ENCODE data around the gene SPRR1A. TPM values are rescaled to one million over a fixed set of nuclear protein-coding genes. Genes with fewer than 3 reads are reported as not detected.

SPRR1A gene
- polyA plus RNA-seq, 3 donors: not detected

- H3K9me3 ChIP-seq (replicated peaks in 1 of 2; ENCODE audit: control insufficient read depth in 1 of 2, insufficient read depth in 1 of 2, low read length in 2 of 2): no peaks in the 10 kb centered on the region
- intact Hi-C loops (cut with micrococcal nuclease): no loop called here
- no peaks in the 10 kb centered on the region for H3K4me1 ChIP-seq (ENCODE audit: control insufficient read depth in 1 of 2, insufficient read depth in 2 of 2, low read length in 2 of 2)
- no peaks in the 10 kb centered on the region for H3K36me3 ChIP-seq (replicated peaks in 1 of 2; ENCODE audit: control insufficient read depth in 1 of 2, insufficient read depth in 2 of 2, low read length in 2 of 2)
- H4K20me1 ChIP-seq (ENCODE audit: insufficient read depth, low read length): no peaks in the 10 kb centered on the region
- no peak overlapping the region for H3K4me3 ChIP-seq (replicated peaks in 1 of 3; ENCODE audit: low read depth in 2 of 3, low read length in 3 of 3)
- H3K27ac ChIP-seq (ENCODE audit: low read depth in 1 of 2, low read length in 2 of 2): no peak overlapping the region
- no peak overlapping the region for H3K9ac ChIP-seq (ENCODE audit: insufficient read depth, low read length, poor library complexity, severe bottlenecking)
- H3K9me3 Mint-ChIP-seq: peaks cover 0 to 4% (median 0%) of the 10 kb centered on the region in 7 donors
- H3K4me2 ChIP-seq (replicated peaks; ENCODE audit: extremely low read depth, low read length, poor library complexity, severe bottlenecking): no peak overlapping the region
- H3K27me3 Mint-ChIP-seq (ENCODE audit: low read depth in 3 of 3): peaks cover 2 to 17% (median 11%) of the 10 kb centered on the region in 3 donors
- no peaks in the 10 kb centered on the region for H3K27me3 ChIP-seq (ENCODE audit: control insufficient read depth in 2 of 2, insufficient read depth in 2 of 2, low read length in 2 of 2)
- H2AFZ ChIP-seq (ENCODE audit: insufficient read depth, low read depth, low read length, poor library complexity, severe bottlenecking): no peak overlapping the region
- TF ChIP-seq CTCF (IDR thresholded peaks at IDR 0.05): no peak
- no peaks in the 10 kb centered on the region for H3K79me2 ChIP-seq (ENCODE audit: insufficient read depth, low read length)
- 0% methylated on average over 1 of the region's 3 CpGs for WGBS (ENCODE audit: insufficient coverage)
- no peak overlapping the region for H3K4me3 Mint-ChIP-seq
- H3K4me1 Mint-ChIP-seq: no peaks in the 10 kb centered on the region
- no peak overlapping the region for H3K27ac Mint-ChIP-seq
- no peak for DNase-seq
- no peaks in the 10 kb centered on the region for H3K36me3 Mint-ChIP-seq
Observed at GRCh38 chr1:153032677-153033308, 48.9 kb downstream of the SPRR1A start.

- Histone ChIP-seq H4K20me1 (ENCODE audit: insufficient read depth, low read length) (no peaks in the 10 kb centered on the region), H3K9ac (ENCODE audit: insufficient read depth, low read length, poor library complexity, severe bottlenecking) (no peak overlapping the region), H3K79me2 (ENCODE audit: insufficient read depth, low read length) (no peaks in the 10 kb centered on the region), H3K9me3 (replicated peaks in 1 of 2; ENCODE audit: control insufficient read depth in 1 of 2, insufficient read depth in 1 of 2, low read length in 2 of 2) (no peaks in the 10 kb centered on the region), H3K4me3 (replicated peaks in 1 of 3; ENCODE audit: low read depth in 2 of 3, low read length in 3 of 3) (no peak overlapping the region), H3K27ac (ENCODE audit: low read depth in 1 of 2, low read length in 2 of 2) (no peak overlapping the region), H3K4me1 (ENCODE audit: control insufficient read depth in 1 of 2, insufficient read depth in 2 of 2, low read length in 2 of 2) (no peaks in the 10 kb centered on the region), H3K36me3 (replicated peaks in 1 of 2; ENCODE audit: control insufficient read depth in 1 of 2, insufficient read depth in 2 of 2, low read length in 2 of 2) (no peaks in the 10 kb centered on the region), H2AFZ (ENCODE audit: insufficient read depth, low read depth, low read length, poor library complexity, severe bottlenecking) (no peak overlapping the region), H3K27me3 (ENCODE audit: control insufficient read depth in 2 of 2, insufficient read depth in 2 of 2, low read length in 2 of 2) (no peaks in the 10 kb centered on the region), H3K4me2 (replicated peaks; ENCODE audit: extremely low read depth, low read length, poor library complexity, severe bottlenecking) (no peak overlapping the region)
- intact Hi-C loops (cut with micrococcal nuclease): no loop called here
- Mint-ChIP-seq H3K9me3 (peaks cover 0 to 2% (median 0%) of the 10 kb centered on the region in 7 donors), H3K27me3 (ENCODE audit: low read depth in 3 of 3) (peaks cover 5 to 20% (median 11%) of the 10 kb centered on the region in 3 donors), H3K36me3 (no peaks in the 10 kb centered on the region), H3K4me1 (no peaks in the 10 kb centered on the region), H3K27ac (no peak overlapping the region), H3K4me3 (no peak overlapping the region)
- DNase-seq: no peak
- no CpG with 5 or more reads among the region's 1 CpG for WGBS (ENCODE audit: insufficient coverage)
- TF ChIP-seq CTCF (IDR thresholded peaks at IDR 0.05): no peak
Observed at GRCh38 chr1:153035211-153035610, 51.3 kb downstream of the SPRR1A start.

Small RNA genes within 50 kb of the gene (small RNA-seq; reads per million reads assigned to genes)
- gene AL356867.1 (ENCODE audit: insufficient read length, low read depth) (not detected), gene RF00322 (ENCODE audit: insufficient read length, low read depth) (not detected), gene SPRR1A (ENCODE audit: insufficient read length, low read depth) (not detected)

Other genes starting within 250 kb of the SPRR1A start
- not detected for gene KPRP, start 226.1 kb upstream of the SPRR1A start, polyA plus RNA-seq
- gene LCE1F, start 208.9 kb upstream of the SPRR1A start, polyA plus RNA-seq: not detected
- not detected for gene LCE1E, start 197.8 kb upstream of the SPRR1A start, polyA plus RNA-seq
- not detected for gene LCE1D, start 187.4 kb upstream of the SPRR1A start, polyA plus RNA-seq
- gene LCE1C, start 177.4 kb upstream of the SPRR1A start, polyA plus RNA-seq: not detected
- gene LCE1B, start 172.1 kb upstream of the SPRR1A start, polyA plus RNA-seq: not detected
- gene LCE1A, start 156.6 kb upstream of the SPRR1A start, polyA plus RNA-seq: not detected
- gene LCE6A, start 141.2 kb upstream of the SPRR1A start, polyA plus RNA-seq: not detected
- not detected for gene LCE7A, start 124.1 kb upstream of the SPRR1A start, polyA plus RNA-seq
- not detected for gene SMCP, start 105.8 kb upstream of the SPRR1A start, polyA plus RNA-seq
- not detected for gene IVL, start 75.5 kb upstream of the SPRR1A start, polyA plus RNA-seq
- gene SPRR5, start 36.9 kb upstream of the SPRR1A start, polyA plus RNA-seq: not detected
- gene SPRR4, start 13.4 kb upstream of the SPRR1A start, polyA plus RNA-seq: not detected
- gene SPRR3, start 17.7 kb downstream of the SPRR1A start, polyA plus RNA-seq: not detected
- gene SPRR1B, start 47.1 kb downstream of the SPRR1A start, polyA plus RNA-seq: not detected
- not detected for gene SPRR2D, start 57.0 kb downstream of the SPRR1A start, polyA plus RNA-seq
- gene SPRR2A, start 73.4 kb downstream of the SPRR1A start, polyA plus RNA-seq: not detected
- not detected for gene SPRR2B, start 87.5 kb downstream of the SPRR1A start, polyA plus RNA-seq
- gene SPRR2E, start 110.4 kb downstream of the SPRR1A start, polyA plus RNA-seq: not detected
- gene SPRR2F, start 129.4 kb downstream of the SPRR1A start, polyA plus RNA-seq: not detected
- not detected for gene SPRR2G, start 166.8 kb downstream of the SPRR1A start, polyA plus RNA-seq
- not detected for gene LELP1, start 219.3 kb downstream of the SPRR1A start, polyA plus RNA-seq
- not detected for gene PRR9, start 233.5 kb downstream of the SPRR1A start, polyA plus RNA-seq